ENCODE measurements around the gene NR2E1.

DNA sequence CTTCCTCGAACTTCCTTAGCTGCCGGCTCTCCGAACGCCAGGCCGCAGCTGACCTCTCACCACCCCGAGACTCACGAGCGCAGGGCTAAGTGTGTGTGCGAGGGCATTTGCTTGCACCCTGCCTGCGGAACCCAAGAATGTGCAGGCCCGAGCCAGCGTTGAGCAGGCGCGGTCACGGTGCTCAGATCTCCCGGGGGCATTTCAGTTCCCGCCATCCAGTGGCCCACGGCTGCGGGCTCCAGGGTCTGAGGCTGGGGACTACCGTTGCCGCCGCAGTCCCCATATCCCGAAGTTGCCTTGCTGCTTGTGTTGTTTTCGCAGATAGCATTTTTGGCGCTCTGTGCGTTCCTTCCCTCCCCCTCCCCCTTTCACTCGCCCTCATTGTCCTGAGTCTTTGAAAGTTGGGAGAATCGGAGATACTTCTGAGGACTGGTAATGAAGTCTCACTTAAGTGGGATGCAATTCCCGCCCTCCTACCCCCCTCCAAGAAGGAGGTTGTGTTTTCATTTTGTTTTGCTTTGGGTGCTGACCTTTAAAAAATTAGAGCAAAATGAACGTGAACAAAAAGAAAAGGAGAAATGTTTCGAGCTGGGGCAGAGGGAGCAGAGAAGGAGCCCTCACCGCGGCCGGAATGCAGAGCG, 1.7 kb downstream of the NR2E1 start:
- TF ChIP-seq CTCF (IDR thresholded peaks at IDR 0.05): no peak
- TF ChIP-seq POLR2A (IDR thresholded peaks at IDR 0.05): no peak
